Vagina (tissue), 2 donors: ENCODE results near the gene CFAP119.

ENCODE experiments used
- POLR2A ChIP-seq, 2 donors: fragments of 450-650 bp; IDR thresholded peaks; one replicate each; pipeline ENCODE4 v1.6.1; 2017; ENCODE audit warnings: antibody characterized with exemption in 2 of 2, mild to moderate bottlenecking in 2 of 2, moderate library complexity in 2 of 2
- POLR2AphosphoS5 ChIP-seq, 2 donors: sonication (generic); formaldehyde crosslinking; IDR thresholded peaks; one replicate each; pipeline ENCODE4 v1.9.0; 2017; ENCODE audit warnings: antibody characterized with exemption in 2 of 2, mild to moderate bottlenecking in 2 of 2, low read depth in 1 of 2; ENCODE audit not compliant: insufficient read depth in 1 of 2
- TF ChIP-seq, protein P1 (sequence below), 3 experiments: fragments of 450-650 bp in 2 of 3; fragments of 200-600 bp in 1 of 3; sonication (generic) in 1 of 3; IDR thresholded peaks; one replicate each; pipeline ENCODE4 v1.5.1; 2017 to 2019; ENCODE audit warnings: antibody characterized with exemption in 3 of 3, mild to moderate bottlenecking in 2 of 3, moderate library complexity in 2 of 3

DNA sequence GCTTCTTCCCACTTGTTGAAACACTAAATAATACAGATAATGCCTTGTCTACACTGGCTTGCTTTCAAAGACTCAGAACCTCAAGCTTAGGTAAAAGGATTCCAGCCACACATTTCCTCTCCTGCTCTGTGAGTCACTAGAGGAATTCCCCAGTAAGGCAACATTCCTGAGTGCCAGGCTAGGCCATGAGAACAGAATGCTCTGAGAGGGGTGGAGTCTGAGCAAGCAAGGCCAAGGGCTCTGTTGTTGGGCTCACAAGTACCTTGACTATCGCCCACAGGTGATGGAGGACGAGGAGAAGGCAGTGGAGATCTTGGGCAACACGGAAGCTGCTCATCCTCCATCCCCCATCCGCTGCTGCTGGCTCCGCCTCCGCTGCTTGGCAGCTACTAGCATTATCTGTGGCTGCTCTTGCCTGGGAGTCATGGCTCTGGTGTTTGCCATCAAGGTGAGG is 20.4 kb downstream of the CFAP119 start:
- TF ChIP-seq POLR2A (IDR thresholded peaks at IDR 0.05) = no peak
- TF ChIP-seq, protein P1, sequence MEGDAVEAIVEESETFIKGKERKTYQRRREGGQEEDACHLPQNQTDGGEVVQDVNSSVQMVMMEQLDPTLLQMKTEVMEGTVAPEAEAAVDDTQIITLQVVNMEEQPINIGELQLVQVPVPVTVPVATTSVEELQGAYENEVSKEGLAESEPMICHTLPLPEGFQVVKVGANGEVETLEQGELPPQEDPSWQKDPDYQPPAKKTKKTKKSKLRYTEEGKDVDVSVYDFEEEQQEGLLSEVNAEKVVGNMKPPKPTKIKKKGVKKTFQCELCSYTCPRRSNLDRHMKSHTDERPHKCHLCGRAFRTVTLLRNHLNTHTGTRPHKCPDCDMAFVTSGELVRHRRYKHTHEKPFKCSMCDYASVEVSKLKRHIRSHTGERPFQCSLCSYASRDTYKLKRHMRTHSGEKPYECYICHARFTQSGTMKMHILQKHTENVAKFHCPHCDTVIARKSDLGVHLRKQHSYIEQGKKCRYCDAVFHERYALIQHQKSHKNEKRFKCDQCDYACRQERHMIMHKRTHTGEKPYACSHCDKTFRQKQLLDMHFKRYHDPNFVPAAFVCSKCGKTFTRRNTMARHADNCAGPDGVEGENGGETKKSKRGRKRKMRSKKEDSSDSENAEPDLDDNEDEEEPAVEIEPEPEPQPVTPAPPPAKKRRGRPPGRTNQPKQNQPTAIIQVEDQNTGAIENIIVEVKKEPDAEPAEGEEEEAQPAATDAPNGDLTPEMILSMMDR (IDR thresholded peaks at IDR 0.05) = no peak
- TF ChIP-seq POLR2AphosphoS5 (IDR thresholded peaks at IDR 0.05; ENCODE audit: insufficient read depth in 1 of 2, low read depth in 1 of 2) = peak; percentile 53 to 76
